Stomach (tissue), 19 donors: Measurements from ENCODE around the gene WWC1. TPM values are rescaled to one million over a fixed set of nuclear protein-coding genes. Genes with fewer than 3 reads are reported as not detected.

Experiments used
- DNase-seq, 2 donors: peaks; one replicate each; pipeline versions ENCODE4 v3.0.0 to v3.0.0-alpha.2; 2013 to 2019
- H3K27ac ChIP-seq, 5 donors: fragments of 200-600 bp in 4 of 5; sonication (generic) in 4 of 5; one replicate each; pipeline ENCODE4 v1.5.1; 2013 to 2019; ENCODE audit warnings: mild to moderate bottlenecking in 1 of 5, moderate library complexity in 1 of 5
- H3K27me3 ChIP-seq, 3 donors: fragments of 200-600 bp; sonication (generic); one replicate each; pipeline ENCODE4 v1.5.1; 2017 to 2019; ENCODE audit warnings: mixed run types in 1 of 3
- H3K36me3 ChIP-seq, 4 donors: fragments of 200-600 bp; sonication (generic); 1 replicate in 3 of 4; 2 replicates in 1 of 4; pipeline ENCODE4 v1.5.1; 2016 to 2019
- H3K4me1 ChIP-seq, 4 donors: fragments of 200-600 bp; sonication (generic); one replicate each; pipeline ENCODE4 v1.5.1; 2016 to 2019
- H3K4me3 ChIP-seq, 4 donors: fragments of 200-600 bp; sonication (generic) in 3 of 4; one replicate each; pipeline ENCODE4 v1.5.1; 2016 to 2019; ENCODE audit warnings: mild to moderate bottlenecking in 1 of 4
- H3K9me3 ChIP-seq, 4 donors: fragments of 200-600 bp; sonication (generic); one replicate each; pipeline ENCODE4 v1.5.1; 2016 to 2019
- CTCF ChIP-seq, 7 experiments: fragments of 450-650 bp in 4 of 7; fragments of 200-600 bp in 3 of 7; sonication (generic) in 3 of 7; IDR thresholded peaks; one replicate each; pipeline ENCODE4 v1.5.1; 2016 to 2019; ENCODE audit warnings: antibody characterized with exemption in 7 of 7, control low read depth in 2 of 7, mild to moderate bottlenecking in 1 of 7
- EP300 ChIP-seq: sonication (generic); formaldehyde crosslinking; IDR thresholded peaks from one replicate; pipeline ENCODE4 v1.6.1; 2017; ENCODE audit warnings: antibody characterized with exemption
- POLR2A ChIP-seq, 4 donors: fragments of 450-650 bp; IDR thresholded peaks; one replicate each; pipeline ENCODE4 v1.6.1; 2016; ENCODE audit warnings: antibody characterized with exemption in 4 of 4, control low read depth in 2 of 4, mild to moderate bottlenecking in 1 of 4, moderate library complexity in 1 of 4
- POLR2AphosphoS5 ChIP-seq, 3 donors: sonication (generic); formaldehyde crosslinking; IDR thresholded peaks; one replicate each; pipeline ENCODE4 v1.6.1; 2016; ENCODE audit warnings: antibody characterized with exemption in 3 of 3
- WGBS, 5 donors: extraction: QIAGEN DNeasy Blood & Tissue Kit in 3 of 5; methylation state at CpG; one replicate each; pipeline versions ENCODE4 v1.1.5 to v1.1.7; 2013 to 2018; 5-methylcytosine and 5-hydroxymethylcytosine counted together
- intact Hi-C: fragments of 100-400 bp; cut with DNase I; formaldehyde crosslinking; loops from one replicate; pipeline ENCODE4 v1.15.1; 2023; ENCODE audit warnings: low total_unique reads
- long read RNA-seq, 10 donors: transcript quantifications; one replicate each; lab custom pipeline, GENCODE V29; 2026
- polyA plus RNA-seq, 3 donors: library from polyadenylated mRNA; stranded (reverse); fragments of 200-250 nt; gene quantifications; one replicate each; pipeline ENCODE4 v1.2.3, GENCODE V29; 2013
- total RNA-seq, 5 donors: library from RNA; depleted of rRNA; stranded (reverse); fragments of >200 nt; gene quantifications; one replicate each; pipeline versions ENCODE4 v1.1.0 to v1.2.3, GENCODE V29; 2014 to 2016
- donor health status: healthy with polysubstance abuse.
- donor health status: Bipolar disorder and iron deficiency.
- donor health status: healthy.

The WWC1 gene
- total RNA-seq (10 to 100 TPM; 18.1 to 82.6 (median 37.4) TPM), polyA plus RNA-seq (10 to 100 TPM; 11.3 to 45.5 (median 16.6) TPM)
- long read RNA-seq, donor 1, transcript WWC1-205 (2 exons, 543 nt) = major isoform, 9 of 9 reads
- long read RNA-seq, donor 1, partial matches to known transcripts = 0 of 9 reads
- long read RNA-seq, donor 1, other reads (novel, unspliced or antisense) = 0 of 9 reads
- long read RNA-seq, donor 2, transcript WWC1-205 (2 exons, 543 nt) = major isoform, 9 of 9 reads
- long read RNA-seq, donor 2, partial matches to known transcripts = 0 of 9 reads
- long read RNA-seq, donor 2, other reads (novel, unspliced or antisense) = 0 of 9 reads
- long read RNA-seq, donor 3, full-length matches to known transcripts = 5 of 5 reads
- long read RNA-seq, donor 3, partial matches to known transcripts = 0 of 5 reads
- long read RNA-seq, donor 3, other reads (novel, unspliced or antisense) = 0 of 5 reads
- long read RNA-seq, donor 4 = 0 reads
- long read RNA-seq, donor 5 = 0 reads
- long read RNA-seq, donor 6, transcript WWC1-205 (2 exons, 543 nt) = major isoform, 16 of 17 reads
- long read RNA-seq, donor 6, partial matches to known transcripts = 0 of 17 reads
- long read RNA-seq, donor 6, other reads (novel, unspliced or antisense) = 0 of 17 reads
- long read RNA-seq, donor 7 = 0 reads
- long read RNA-seq, donor 8, full-length matches to known transcripts = 11 of 11 reads
- long read RNA-seq, donor 8, partial matches to known transcripts = 0 of 11 reads
- long read RNA-seq, donor 8, other reads (novel, unspliced or antisense) = 0 of 11 reads
- long read RNA-seq, donor 9, partial matches to known transcripts = 0 of 4 reads
- long read RNA-seq, donor 9, other reads (novel, unspliced or antisense) = 0 of 4 reads
- long read RNA-seq, donor 10, partial matches to known transcripts = 0 of 2 reads
- long read RNA-seq, donor 10, other reads (novel, unspliced or antisense) = 0 of 2 reads

GRCh38 chr5:168291342-168291963, at the start of gene WWC1:
Gene WWC1 (plus strand): TSS chr5:168291645. CDS start chr5:168292153, 508 bp downstream.
- TF ChIP-seq POLR2A (IDR thresholded peaks at IDR 0.05) = peak in 1 of 4 donors; percentile 14
- peak in 4 of 7 experiments; percentile 16 to 61 (median 33) for TF ChIP-seq CTCF (IDR thresholded peaks at IDR 0.05)
- no peak for TF ChIP-seq EP300
- peak in 2 of 3 donors; percentile 92 to 93 for TF ChIP-seq POLR2AphosphoS5 (IDR thresholded peaks at IDR 0.05)
- Histone ChIP-seq H3K4me1 (peaks cover 13 to 53% (median 35%) of the 10 kb centered on the region in 4 donors), H3K27ac (peak within 1 kb of the TSS; percentile 82 to 87 (median 82)), H3K4me3 (peak within 1 kb of the TSS; percentile 54 to 66 (median 64)), H3K9me3 (no peaks in the 10 kb centered on the region), H3K36me3 (no peaks in the 10 kb centered on the region), H3K27me3 (peaks cover 0 to 57% (median 17%) of the 10 kb centered on the region in 3 donors)
- WGBS, 5 donors = 0 to 3% (median 0%) methylated on average over 11 to 76 of the region's 77 CpGs
- intact Hi-C loops = no loop called here
- DNase-seq = peak; percentile 92 to 94

GRCh38 chr5:168244838-168245559, 46.4 kb upstream of the WWC1 start:
- TF ChIP-seq EP300 (no peak), POLR2AphosphoS5 (IDR thresholded peaks at IDR 0.05) (no peak), POLR2A (IDR thresholded peaks at IDR 0.05) (no peak), CTCF (IDR thresholded peaks at IDR 0.05) (no peak)
- no peaks in the 10 kb centered on the region for H3K9me3 ChIP-seq
- no peaks in the 10 kb centered on the region for H3K4me1 ChIP-seq
- no peak for DNase-seq
- intact Hi-C loops = no loop called here
- H3K27ac ChIP-seq = no peak overlapping the region
- H3K36me3 ChIP-seq = peaks cover 0 to 6% (median 0%) of the 10 kb centered on the region in 4 donors
- H3K4me3 ChIP-seq = no peak overlapping the region
- 85 to 88% (median 87%) methylated on average over 12 to 13 of the region's 13 CpGs for WGBS, 5 donors
- H3K27me3 ChIP-seq = no peaks in the 10 kb centered on the region

- Histone ChIP-seq H3K4me1 (no peaks in the 10 kb centered on the region), H3K27ac (no peak overlapping the region), H3K4me3 (no peak overlapping the region), H3K36me3 (peaks cover 0 to 6% (median 0%) of the 10 kb centered on the region in 4 donors), H3K27me3 (no peaks in the 10 kb centered on the region), H3K9me3 (no peaks in the 10 kb centered on the region)
- TF ChIP-seq CTCF (IDR thresholded peaks at IDR 0.05) = no peak
- no peak for TF ChIP-seq POLR2AphosphoS5 (IDR thresholded peaks at IDR 0.05)
- TF ChIP-seq POLR2A (IDR thresholded peaks at IDR 0.05) = no peak
- no peak for TF ChIP-seq EP300
- intact Hi-C loops = no loop called here
- no peak for DNase-seq
Observed at GRCh38 chr5:168249923-168250322, 41.5 kb upstream of the WWC1 start.
